ENCODE data around the gene ATF6. TPM values are rescaled to one million over a fixed set of nuclear protein-coding genes. Genes with fewer than 3 reads are reported as not detected.

The ATF6 gene
- total and polyA plus RNA-seq, 2 experiments from 2014 or later: 14.6 to 18.1 TPM

GRCh38 chr1:161817176-161817730 is 51.1 kb downstream of the ATF6 start:
- DNase-seq (ENCODE audit: low read depth in 1 of 2, low spot score in 1 of 2): no peak
- Histone ChIP-seq H3K27me3 (no peaks in the 10 kb centered on the region), H3K4me1 (ENCODE audit: low read depth) (no peaks in the 10 kb centered on the region), H3K9me3 (ENCODE audit: low read depth) (no peaks in the 10 kb centered on the region), H3K27ac (no peak overlapping the region), H3K4me3 (no peak overlapping the region), H3K36me3 (no peaks in the 10 kb centered on the region)
- no peak for TF ChIP-seq CTCF (IDR thresholded peaks at IDR 0.05; ENCODE audit: low read depth, low read length)

- no peaks in the 10 kb centered on the region for H3K9me3 ChIP-seq (ENCODE audit: low read depth)
- TF ChIP-seq CTCF (IDR thresholded peaks at IDR 0.05; ENCODE audit: low read depth, low read length): no peak
- no peak overlapping the region for H3K4me3 ChIP-seq
- H3K27me3 ChIP-seq: no peaks in the 10 kb centered on the region
- no peaks in the 10 kb centered on the region for H3K4me1 ChIP-seq (ENCODE audit: low read depth)
- no peak overlapping the region for H3K27ac ChIP-seq
- no peak for DNase-seq (ENCODE audit: low read depth in 1 of 2, low spot score in 1 of 2)
- no peaks in the 10 kb centered on the region for H3K36me3 ChIP-seq
These were observed 54.8 kb downstream of the ATF6 start for GRCh38 chr1:161820914-161821313.

- no peak overlapping the region for H3K4me3 ChIP-seq
- peaks cover 14% of the 10 kb centered on the region for H3K4me1 ChIP-seq (ENCODE audit: low read depth)
- no peaks in the 10 kb centered on the region for H3K27me3 ChIP-seq
- H3K27ac ChIP-seq: no peak overlapping the region
- H3K36me3 ChIP-seq: no peaks in the 10 kb centered on the region
- no peaks in the 10 kb centered on the region for H3K9me3 ChIP-seq (ENCODE audit: low read depth)
- no peak for DNase-seq (ENCODE audit: low read depth in 1 of 2, low spot score in 1 of 2)
- no peak for TF ChIP-seq CTCF (IDR thresholded peaks at IDR 0.05; ENCODE audit: low read depth, low read length)
These were observed 58.5 kb downstream of the ATF6 start for GRCh38 chr1:161824618-161825017.

GRCh38 chr1:161825831-161826230 is 59.7 kb downstream of the ATF6 start:
- H3K4me3 ChIP-seq: no peak overlapping the region
- peaks cover 14% of the 10 kb centered on the region for H3K4me1 ChIP-seq (ENCODE audit: low read depth)
- no peak for DNase-seq (ENCODE audit: low read depth in 1 of 2, low spot score in 1 of 2)
- TF ChIP-seq CTCF (IDR thresholded peaks at IDR 0.05; ENCODE audit: low read depth, low read length): no peak
- no peaks in the 10 kb centered on the region for H3K36me3 ChIP-seq
- H3K27me3 ChIP-seq: no peaks in the 10 kb centered on the region
- H3K9me3 ChIP-seq (ENCODE audit: low read depth): no peaks in the 10 kb centered on the region
- H3K27ac ChIP-seq: no peak overlapping the region

GRCh38 chr1:161826478-161826877 is 60.4 kb downstream of the ATF6 start:
- Histone ChIP-seq H3K4me3 (no peak overlapping the region), H3K9me3 (ENCODE audit: low read depth) (no peaks in the 10 kb centered on the region), H3K27me3 (no peaks in the 10 kb centered on the region), H3K4me1 (ENCODE audit: low read depth) (peaks cover 14% of the 10 kb centered on the region), H3K27ac (no peak overlapping the region), H3K36me3 (no peaks in the 10 kb centered on the region)
- TF ChIP-seq CTCF (IDR thresholded peaks at IDR 0.05; ENCODE audit: low read depth, low read length): no peak
- no peak for DNase-seq (ENCODE audit: low read depth in 1 of 2, low spot score in 1 of 2)
